IPS-NIHi7 (cell line): Measurements from ENCODE around the gene NRL.

ENCODE experiments used
- DNase-seq: peaks from one replicate; pipeline ENCODE4 v3.0.0; 2012; ENCODE audit warnings: mixed read lengths; ENCODE audit errors: extremely low spot score

Gene NRL

DNA sequence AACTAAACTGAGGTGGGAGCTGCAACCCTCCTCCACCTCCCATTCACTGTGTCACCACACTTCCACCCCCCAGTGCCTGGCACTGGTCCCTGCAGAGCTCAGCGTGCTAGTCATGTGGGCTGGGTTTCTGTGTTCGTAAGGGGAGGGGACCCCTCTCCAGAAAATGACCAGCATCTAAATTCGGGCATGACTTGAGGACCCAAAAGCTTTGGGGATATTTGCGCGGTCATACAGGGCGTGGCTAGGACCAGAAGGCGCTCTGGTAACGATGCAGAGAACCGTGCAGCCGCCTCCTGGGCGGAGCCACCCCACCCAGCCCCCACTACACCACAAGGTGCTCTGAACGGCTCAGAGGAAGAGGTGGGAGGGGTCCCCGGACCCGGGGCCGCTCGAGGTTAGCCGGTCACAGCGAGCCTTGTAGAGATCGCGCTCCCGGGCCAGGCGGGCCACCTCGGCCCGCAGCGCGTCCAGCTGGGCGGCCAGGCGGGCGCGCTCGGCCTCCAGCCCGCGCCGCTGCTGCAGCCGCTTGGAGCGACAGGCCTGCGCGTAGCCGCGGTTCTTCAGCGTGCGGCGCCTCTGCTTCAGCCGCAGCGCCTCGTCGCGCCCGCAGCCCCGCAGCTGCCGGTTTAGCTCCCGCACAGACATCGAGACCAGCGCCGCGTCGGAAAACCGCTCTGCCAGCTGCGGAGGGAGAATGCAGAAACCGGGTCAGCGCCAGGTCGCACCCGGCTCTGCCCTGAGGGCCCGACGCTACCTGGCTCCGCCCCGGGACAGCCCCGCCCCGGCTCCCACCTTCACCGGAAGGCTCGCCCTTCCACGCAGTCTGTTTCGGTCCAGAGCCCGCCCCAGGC lies 33.6 kb downstream of the NRL start:
- peak; percentile 76 for DNase-seq

DNA sequence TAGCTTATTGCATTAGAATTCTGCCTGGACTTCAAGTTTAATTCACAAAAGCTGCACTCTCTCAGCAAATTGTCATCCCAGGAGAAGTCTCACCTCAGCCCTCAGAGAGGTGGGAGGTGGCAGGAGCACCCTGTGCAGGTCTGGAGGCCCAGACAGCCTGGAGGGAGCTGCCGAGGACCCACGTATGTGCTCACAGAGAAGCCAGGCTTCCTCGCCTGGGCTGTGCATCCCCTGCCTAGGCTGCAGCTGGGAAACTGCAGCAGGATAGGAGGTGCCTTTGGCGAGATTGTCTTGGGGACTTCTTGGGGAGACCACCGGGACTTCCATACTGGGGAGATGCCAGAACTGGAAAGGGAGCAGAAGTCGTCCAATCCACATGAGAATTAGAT lies 34.6 kb downstream of the NRL start:
- DNase-seq, result no peak

DNA sequence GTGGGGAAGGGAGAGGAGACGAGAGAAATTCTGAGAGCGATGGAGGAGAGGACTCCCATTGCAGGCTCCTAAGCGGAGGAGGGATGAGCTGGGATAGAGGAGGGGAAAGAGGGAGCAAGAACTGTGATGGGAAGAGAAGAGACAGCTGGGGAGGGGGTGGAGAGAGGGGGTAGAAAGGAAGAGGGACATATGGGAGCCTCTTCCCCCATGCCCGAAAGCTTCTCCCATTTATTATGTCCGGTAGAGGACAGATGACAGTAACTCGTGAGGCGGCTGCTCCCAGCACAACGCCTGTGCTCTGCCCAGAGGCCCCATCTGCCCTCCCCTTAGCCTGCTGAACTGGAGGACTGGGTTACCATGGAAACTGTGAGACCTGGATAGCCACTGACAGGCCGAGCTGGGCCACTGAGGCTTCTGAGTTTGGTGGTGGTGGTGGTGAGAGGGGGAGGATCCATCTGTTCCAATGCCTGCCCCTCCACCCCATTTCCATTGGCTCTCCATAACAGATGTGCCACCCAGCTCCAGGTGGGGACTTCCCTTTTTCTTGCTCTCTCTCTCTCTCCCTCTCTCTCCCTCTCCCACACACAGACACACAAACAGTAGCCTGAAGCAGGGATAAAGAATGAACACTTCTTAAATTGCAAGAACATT lies 35.1 kb downstream of the NRL start:
- peak; percentile 43 for DNase-seq

DNA sequence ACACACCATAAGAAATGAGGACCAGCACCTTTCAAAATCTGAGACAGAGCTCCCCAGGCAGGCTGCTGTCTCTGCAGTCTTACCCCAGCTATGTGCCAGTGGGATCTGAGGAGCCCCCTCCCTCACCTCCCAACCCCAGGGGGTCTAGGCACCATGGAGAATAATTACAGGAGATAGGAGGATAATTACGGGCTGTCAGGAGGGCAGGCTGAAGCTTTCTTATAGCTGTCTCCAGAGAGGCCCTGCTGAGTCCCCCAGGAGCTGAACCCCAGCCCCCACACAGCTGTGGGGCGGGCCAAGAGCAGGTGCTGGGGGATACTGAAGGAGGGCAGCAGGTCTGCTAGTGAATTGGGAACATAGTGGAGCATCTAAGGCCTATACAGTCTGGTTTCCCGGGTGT lies 36.6 kb downstream of the NRL start:
- no peak for DNase-seq

DNA sequence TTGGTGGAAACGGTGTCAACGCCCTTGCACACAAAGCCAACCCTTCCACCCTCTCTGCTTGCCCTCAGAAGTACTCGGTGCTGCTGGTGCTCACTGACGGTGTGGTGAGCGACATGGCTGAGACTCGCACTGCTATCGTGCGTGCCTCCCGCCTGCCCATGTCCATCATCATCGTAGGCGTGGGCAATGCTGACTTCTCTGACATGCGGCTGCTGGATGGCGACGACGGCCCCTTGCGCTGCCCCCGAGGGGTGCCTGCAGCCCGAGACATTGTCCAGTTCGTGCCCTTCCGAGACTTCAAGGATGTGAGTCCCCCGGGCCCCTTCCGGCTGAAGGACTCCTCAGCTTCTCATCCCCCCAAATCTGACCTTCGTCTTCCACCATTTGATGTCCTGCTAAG lies 37.7 kb downstream of the NRL start:
- no peak for DNase-seq

DNA sequence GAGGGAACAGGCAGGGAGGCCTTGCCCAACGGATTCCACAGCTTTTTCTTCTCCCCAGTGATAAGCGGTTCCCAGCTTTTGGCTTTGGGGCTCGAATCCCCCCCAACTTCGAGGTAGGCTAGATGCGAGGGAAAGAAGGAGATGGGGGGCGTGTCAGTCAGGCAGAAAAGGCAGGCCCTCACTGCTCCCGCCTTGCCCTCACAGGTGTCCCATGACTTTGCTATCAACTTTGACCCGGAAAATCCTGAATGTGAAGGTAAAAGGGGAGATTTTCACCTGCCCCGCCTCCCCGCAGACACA lies 38.5 kb downstream of the NRL start:
- DNase-seq, result no peak

DNA sequence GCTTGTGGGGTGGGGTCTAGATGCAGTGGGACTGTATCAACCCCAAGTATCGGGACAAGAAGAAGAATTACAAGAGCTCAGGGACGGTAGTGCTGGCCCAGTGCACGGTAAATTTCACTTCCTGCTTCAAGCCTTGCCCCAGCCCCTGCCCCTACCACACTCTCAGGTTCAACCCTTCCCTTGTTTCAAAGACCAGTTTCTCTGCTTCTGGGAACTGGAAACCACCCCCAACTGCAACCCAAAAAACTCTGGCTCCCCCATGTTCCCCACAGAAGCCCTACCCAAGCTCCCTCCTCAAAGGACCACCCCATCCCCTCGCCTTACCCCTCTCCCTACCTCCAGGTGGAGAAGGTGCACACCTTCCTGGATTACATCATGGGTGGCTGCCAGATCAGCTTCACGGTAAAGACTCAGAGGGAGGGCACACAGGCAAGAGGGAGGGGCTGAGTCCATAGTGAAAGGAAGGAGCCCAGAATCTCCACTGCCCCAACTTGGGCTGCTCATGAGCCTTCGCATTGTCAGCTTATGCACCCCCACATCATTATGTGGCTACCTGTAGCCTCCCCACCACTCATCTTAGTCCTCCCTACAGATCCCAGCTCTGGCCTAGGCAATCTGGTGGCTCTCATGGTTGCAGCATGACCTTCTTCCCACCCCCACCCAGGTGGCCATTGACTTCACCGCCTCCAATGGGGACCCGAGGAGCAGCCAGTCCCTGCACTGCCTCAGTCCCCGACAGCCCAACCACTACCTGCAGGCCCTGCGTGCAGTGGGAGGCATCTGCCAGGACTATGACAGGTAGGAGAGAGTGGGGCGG lies 39.1 kb downstream of the NRL start:
- DNase-seq, result no peak

DNA sequence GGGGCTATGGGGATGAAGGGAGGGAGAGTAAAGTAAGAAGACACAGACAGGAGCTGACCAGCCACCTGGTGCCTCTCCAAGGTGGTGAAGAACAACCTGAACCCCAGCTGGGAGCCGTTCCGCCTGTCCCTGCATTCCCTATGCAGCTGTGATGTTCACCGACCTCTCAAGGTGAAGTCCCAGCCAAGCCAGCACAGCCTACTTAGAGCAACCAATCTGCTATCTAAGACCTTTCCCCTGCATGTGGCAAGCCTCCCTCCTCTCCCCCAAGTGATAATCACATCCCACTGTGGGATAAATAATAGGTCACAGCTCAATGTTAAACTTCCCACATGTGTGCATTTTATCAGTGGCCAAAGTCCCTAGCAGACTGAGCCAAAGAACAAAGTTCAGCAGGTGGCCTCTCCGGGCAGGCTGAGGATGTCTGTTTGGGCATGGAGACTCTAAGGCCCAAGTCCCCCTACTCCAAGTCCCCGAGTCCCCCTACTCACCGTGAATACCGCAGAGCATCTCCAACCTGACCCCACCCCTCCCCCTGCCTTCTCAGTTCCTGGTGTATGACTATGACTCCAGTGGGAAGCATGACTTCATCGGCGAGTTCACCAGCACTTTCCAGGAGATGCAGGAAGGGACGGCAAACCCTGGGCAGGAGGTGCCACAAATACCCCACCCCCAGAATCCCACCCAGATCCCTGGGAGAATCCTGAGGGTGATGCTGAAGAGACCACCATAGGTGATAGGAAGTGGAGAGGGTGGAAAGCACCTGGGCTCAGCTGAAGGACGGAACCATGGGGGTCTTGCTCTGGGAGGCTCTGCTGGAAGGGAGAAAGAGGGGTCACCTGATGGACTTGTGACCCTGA lies 39.9 kb downstream of the NRL start:
- DNase-seq, result no peak

DNA sequence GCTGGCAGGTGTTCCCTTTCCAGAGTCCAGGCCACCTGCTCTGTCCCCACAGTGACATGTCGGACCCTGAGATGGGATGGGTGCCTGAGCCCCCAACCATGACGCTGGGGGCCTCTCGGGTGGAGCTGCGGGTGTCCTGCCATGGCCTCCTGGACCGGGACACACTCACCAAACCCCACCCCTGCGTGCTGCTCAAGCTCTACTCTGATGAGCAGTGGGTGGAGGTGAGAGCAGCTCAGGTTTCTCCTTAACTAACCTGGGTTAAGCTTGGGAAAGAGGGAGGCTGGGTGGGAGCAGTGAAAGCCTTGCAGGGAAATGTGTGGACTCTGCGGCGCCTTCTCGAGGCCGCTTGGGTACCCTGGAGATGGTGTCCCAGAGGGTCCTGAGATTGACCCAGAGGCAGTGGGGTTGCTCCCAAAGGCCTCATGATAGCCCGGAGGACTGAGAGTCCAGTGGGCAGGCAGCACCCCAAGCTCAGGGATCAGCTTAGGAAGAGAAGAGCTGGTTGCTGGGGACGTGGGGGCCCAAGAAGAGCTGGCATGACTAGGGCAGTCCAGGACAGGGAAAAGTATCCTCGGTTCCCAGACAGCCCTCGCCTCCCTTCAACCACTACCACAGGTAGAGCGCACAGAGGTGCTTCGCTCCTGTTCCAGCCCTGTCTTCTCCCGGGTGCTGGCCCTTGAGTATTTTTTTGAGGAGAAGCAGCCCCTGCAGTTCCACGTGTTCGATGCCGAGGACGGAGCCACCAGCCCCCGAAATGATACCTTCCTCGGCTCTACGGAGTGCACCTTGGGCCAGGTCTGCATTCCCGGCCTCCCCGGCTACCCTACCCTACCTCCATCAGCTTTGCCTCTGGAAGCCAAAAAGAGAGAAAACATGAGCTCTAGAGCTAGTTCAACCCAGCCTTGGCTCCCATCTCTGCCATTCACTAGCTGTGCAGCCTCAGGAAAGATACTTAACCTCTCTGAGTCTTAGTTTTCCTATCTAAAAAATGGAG lies 41.6 kb downstream of the NRL start:
- no peak for DNase-seq

DNA sequence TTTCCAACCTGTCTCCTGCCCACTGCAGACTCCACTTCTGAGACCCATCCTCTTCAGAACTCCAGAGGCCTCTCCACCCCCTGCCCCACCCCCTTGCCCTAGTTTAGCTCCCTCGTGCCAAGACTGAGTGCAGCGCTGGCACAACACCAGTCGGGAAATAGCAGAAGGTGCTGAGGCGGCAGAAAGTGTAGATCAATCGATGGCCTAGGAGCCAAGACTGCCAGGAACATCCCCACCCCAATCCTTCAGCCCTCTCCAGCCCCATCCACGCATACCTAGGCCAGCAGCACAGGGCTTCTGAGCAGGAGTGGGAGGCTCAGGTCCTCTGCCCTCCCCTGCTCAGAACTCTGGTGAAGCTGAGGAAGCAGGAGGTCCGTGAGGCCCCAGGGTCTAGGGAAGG lies 42.3 kb downstream of the NRL start:
- no peak for DNase-seq

DNA sequence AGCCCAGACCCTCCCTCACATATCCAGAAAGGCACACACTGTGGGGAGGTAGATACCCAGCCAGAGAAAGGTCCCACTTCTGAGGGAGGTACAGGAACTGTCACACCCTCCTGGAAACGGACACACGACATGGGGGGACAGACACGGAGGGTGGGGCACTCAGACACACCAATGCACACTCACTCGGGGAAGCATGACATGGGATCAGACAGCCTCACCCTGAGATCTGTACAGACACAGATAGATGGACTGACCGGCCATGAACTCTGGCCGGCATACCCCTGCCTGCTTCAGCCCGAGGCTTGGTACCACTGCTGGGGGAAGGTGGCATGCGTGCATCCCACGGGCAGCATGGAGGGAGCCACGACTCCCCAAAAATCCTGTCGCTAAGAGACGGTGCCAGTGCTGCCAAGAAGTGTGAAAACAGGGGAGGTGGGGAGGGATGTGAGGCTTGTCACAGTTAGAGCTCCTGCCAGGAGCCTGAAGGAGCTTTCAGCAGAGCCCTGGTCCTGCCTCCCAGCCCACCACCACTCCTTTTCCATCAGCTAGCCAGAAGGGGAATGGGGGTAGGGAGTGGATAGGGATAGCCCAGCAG lies 42.8 kb downstream of the NRL start:
- no peak for DNase-seq

DNA sequence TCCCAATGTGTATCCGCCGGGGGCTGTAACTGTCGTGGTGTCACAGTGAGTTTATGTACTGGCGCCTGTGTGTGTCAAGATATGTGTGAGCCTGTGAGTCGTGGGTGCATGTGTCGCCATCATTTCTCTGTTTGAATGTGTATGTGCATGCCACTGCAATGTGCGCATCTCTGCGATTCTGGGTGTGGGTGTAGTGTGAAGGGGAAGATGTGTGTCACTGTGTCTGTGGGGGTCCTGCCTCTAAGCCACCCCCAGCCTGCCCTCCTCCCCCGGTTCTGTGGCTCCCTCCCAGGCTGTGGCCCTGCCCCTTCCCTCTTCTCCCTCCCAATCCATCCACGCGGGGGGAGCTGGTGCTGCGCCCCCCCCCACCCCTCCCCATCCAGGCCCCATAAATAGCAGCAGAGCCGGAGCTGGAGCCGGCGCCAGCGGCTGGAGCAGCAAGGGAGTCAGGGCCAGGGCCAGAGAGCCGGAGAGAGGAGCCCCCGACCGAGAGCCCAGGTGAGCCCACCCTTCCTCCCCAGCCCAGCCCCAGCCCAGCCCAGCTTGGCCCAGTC lies 43.5 kb downstream of the NRL start, which contains the start of gene CPNE6:
Gene CPNE6 (plus strand): TSS at position 419 of the 554 bp plus-strand sequence. CDS start 1,375 bp downstream, outside the sequence.
- no peak for DNase-seq

DNA sequence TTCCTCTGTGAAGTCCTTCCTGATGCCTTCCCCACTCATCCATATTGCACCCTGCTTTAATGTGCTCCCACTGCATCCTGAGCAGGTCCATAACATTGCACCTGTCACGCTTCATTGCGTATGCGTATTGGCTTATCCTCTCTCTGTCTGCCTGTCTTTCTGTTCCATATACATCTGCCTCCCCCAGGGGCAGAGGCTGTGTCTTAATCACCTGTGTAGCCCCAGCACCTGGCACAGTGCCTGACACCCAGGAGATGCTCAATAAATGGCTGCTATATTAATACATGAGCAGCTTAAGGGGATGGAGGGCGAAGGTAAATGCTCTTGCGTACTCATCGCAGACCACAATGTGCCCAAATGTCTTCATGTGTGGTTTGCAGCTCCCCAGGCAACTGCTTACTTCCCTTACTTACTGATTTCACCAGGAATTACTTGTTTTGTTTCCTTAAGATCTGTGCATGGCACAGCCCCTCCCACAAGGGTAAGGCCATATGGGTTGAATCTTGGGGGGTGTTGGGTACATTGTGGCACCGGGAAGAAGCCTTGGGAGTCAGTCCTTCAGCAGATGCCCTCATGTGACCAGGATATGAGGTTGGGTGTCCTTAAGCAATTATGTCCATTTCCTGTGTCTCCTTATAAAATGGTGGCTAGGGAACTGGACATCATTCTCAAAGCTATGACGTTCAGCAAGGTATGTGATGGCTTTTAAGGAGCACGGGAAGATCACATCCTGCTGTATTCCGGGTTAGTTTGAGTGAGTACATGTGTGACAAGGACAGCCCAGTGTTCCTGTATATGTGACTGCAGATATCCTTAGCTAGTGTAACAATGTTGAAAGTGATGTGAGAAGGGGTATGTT lies 44.2 kb downstream of the NRL start:
- DNase-seq, result no peak

DNA sequence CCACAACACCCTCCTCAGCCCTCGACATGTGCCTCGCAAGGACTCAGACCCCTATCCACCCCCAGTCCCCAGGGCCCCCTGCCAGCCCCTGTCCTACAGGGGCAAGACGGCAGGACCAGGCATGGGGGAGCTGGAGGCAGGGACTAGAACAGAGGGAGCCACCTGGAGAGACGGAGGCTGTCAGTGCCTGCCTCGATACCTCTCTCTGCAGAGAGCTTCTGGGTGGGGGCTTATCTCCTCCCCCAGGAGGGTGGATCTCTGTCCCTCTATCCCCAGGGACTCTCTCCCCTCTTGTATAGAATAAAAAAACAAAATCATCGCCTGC lies 45.4 kb downstream of the NRL start:
- DNase-seq, result no peak

DNA sequence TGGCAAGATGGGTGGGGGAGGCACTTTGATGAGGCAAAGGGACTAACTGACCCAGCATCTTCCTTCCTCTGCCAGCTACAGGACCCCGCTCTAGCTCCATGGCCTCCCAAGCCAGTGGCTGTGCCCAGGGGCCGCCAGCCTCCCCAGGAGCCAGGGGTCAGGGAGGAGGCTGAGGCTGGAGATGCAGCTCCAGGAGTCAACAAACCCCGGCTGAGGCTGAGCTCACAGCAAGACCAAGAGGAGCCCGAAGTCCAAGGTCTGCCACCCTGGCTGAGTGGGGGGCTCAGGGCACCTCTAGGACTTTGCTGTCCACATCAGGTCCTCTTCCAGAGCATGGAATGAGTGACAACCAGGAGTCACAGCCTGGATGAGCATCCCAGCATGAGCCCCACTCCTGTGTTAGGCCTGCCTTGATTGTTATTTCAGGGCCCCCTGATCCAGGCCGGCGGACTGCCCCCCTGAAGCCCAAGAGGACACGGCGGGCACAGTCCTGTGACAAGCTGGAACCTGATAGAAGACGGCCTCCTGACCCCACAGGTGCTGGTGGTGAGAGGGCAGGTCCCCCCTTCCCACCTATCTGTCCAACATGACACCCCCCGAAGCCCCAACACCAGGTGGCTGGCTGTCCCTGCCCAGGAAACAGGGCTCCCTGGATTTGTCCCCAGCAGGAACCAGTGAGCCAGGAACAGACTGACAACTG lies 45.9 kb downstream of the NRL start:
- DNase-seq, result no peak

DNA sequence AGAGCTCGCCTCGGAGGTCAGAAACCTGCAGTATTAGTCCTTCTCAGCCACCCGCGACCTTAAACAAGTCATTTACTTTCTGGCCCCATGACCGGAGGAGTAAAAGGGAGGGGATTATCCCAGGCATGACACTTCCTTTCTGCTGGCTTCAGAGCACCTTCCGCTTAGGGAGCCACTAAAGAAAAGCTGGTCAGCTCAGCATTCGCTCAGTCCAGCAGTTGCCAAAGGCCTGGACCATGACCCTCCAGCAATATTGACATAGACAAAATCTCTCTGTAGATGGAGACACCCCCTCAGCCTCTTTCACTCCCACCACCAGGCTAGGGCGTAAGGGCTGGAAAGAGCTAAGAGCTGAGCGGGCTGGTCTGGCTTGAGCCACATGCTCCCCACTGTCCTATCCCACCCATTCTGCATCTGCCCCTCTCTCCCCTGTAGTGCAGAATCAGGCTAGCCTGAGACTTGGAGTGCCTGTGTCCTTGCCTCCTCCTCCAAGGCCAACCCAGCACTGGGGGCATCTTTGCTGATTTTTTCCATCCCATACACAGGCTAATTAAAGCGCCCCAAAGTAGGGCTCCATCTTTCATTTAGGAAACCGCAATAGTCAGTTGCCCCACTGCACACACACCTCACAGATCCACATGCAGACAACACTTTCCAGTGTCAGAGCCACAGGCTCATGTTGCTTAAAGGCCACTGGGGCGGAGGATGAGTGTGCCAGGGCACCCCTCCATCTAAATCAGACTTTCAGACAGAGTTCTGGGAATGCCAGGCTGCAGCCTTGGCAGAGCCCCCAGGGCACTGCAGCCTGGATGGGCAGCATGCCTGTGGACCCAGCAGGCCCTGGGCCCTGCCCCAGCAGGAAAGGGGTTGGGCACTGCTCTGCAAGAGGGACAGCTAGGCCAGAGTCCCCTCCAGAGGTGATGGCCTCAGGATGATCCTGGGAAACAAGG lies 47.3 kb downstream of the NRL start:
- DNase-seq, result no peak

DNA sequence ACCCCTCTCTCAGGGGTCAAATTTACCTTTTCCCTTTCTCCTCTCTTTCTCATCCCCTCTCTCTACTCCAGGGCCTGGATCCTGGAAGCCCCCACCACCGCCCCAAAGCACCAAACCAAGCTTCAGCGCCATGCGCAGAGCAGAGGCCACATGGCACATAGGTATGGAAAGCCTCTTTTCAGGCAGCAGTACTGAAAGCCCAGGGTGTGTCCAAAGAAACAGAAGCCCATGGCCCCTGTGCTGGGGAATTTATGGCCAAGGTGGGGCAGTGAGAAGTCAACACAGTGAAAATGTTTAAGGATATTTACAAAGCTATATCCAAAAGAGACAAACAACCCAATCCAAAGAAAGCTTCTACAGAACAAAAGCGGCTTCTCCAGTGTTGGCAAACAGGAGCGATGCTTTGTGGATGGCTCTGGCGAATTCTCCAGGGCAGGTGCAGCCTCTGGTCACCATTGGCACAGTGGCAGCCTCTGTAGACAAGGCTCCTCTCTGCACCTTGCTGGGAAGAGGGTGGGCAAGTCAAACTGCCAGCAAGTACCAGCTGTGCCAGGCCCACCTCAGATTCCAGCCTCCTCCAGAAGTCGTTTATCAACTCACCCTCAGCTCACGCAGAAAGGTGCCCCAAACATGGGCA lies 48.1 kb downstream of the NRL start:
- DNase-seq, result no peak
